Mesenchymal stem cell (in vitro differentiated cells and primary cell): ENCODE data around the gene ZNF263.
A peak's percentile ranks its signal among the peaks of the same experiment; 100 is the strongest.

Experiments used
- DNase-seq: peaks from one replicate; pipeline ENCODE4 v3.0.0-alpha.2; 2013
- H2AFZ ChIP-seq: one replicate; pipeline ENCODE4 v1.6.1; 2013; ENCODE audit warnings: low read depth, mild to moderate bottlenecking, control low read depth, inconsistent platforms, low read length, moderate library complexity
- H2AK5ac ChIP-seq: 2 replicates; pipeline ENCODE4 v1.6.1; 2013; ENCODE audit warnings: low read length, moderate library complexity, mild to moderate bottlenecking, inconsistent platforms; ENCODE audit not compliant: severe bottlenecking
- H2BK120ac ChIP-seq: one replicate; pipeline ENCODE4 v1.6.1; 2013; ENCODE audit warnings: low read depth, mild to moderate bottlenecking, inconsistent platforms, low read length, moderate library complexity
- H2BK12ac ChIP-seq, 2 experiments: one replicate each; pipeline ENCODE4 v1.6.1; 2013; ENCODE audit warnings: inconsistent platforms in 2 of 2, low read length in 2 of 2, mild to moderate bottlenecking in 2 of 2, moderate library complexity in 2 of 2, control low read depth in 1 of 2
- H2BK15ac ChIP-seq: one replicate; pipeline ENCODE4 v1.6.1; 2013; ENCODE audit warnings: mild to moderate bottlenecking, low read depth, inconsistent platforms; ENCODE audit not compliant: poor library complexity, severe bottlenecking
- H2BK5ac ChIP-seq: 2 replicates; pipeline ENCODE4 v1.6.1; 2013; ENCODE audit warnings: low read depth, mild to moderate bottlenecking, low read length, control low read depth, inconsistent platforms; ENCODE audit not compliant: poor library complexity, severe bottlenecking
- H3K14ac ChIP-seq, 2 experiments: one replicate each; pipeline ENCODE4 v1.6.1; 2013; ENCODE audit warnings: inconsistent platforms in 2 of 2, low read length in 2 of 2, control low read depth in 1 of 2, mild to moderate bottlenecking in 1 of 2, moderate library complexity in 1 of 2
- H3K18ac ChIP-seq, 2 experiments: one replicate each; pipeline ENCODE4 v1.6.1; 2013; ENCODE audit warnings: inconsistent platforms in 2 of 2, low read length in 2 of 2, control low read depth in 1 of 2, low read depth in 1 of 2, mild to moderate bottlenecking in 1 of 2
- H3K23ac ChIP-seq, 2 experiments: one replicate each; pipeline ENCODE4 v1.6.1; 2013; ENCODE audit warnings: inconsistent platforms in 2 of 2, low read length in 2 of 2, mild to moderate bottlenecking in 2 of 2, moderate library complexity in 2 of 2, control low read depth in 1 of 2
- H3K27ac ChIP-seq: 2 replicates; pipeline ENCODE4 v1.5.1; 2013; ENCODE audit warnings: mild to moderate bottlenecking, moderate library complexity, low read length, control low read depth, inconsistent platforms; ENCODE audit not compliant: poor library complexity, severe bottlenecking
- H3K27me3 ChIP-seq, 2 experiments: 2 replicates each; pipeline versions ENCODE4 v1.6.1 to v1.7.0; 2013; ENCODE audit warnings: low read length in 2 of 2, mild to moderate bottlenecking in 2 of 2, moderate library complexity in 2 of 2, control low read depth in 1 of 2, inconsistent platforms in 1 of 2; ENCODE audit not compliant: control insufficient read depth in 1 of 2, insufficient read depth in 1 of 2
- H3K36me3 ChIP-seq, 2 experiments: 2 replicates each; pipeline versions ENCODE4 v1.6.1 to v1.7.0; 2013; ENCODE audit warnings: low read length in 2 of 2, control low read depth in 1 of 2, inconsistent platforms in 1 of 2, low read depth in 1 of 2, mild to moderate bottlenecking in 1 of 2; ENCODE audit not compliant: insufficient read depth in 2 of 2, control insufficient read depth in 1 of 2
- H3K4ac ChIP-seq, 2 experiments: one replicate each; pipeline ENCODE4 v1.6.1; 2013; ENCODE audit warnings: inconsistent platforms in 2 of 2, low read length in 2 of 2, mild to moderate bottlenecking in 2 of 2, moderate library complexity in 2 of 2, control low read depth in 1 of 2, low read depth in 1 of 2
- H3K4me1 ChIP-seq: 2 replicates; pipeline ENCODE4 v1.6.1; 2013; ENCODE audit warnings: low read depth, low read length, control low read depth; ENCODE audit not compliant: control insufficient read depth, insufficient read depth
- H3K4me2 ChIP-seq: 2 replicates; pipeline ENCODE4 v1.6.1; 2013; ENCODE audit warnings: low read length, mild to moderate bottlenecking, inconsistent platforms; ENCODE audit not compliant: poor library complexity, severe bottlenecking
- H3K4me3 ChIP-seq, 2 experiments: 2 replicates each; pipeline versions ENCODE4 v1.5.1 to v1.7.0; 2013; ENCODE audit warnings: low read length in 2 of 2, mild to moderate bottlenecking in 2 of 2, control low read depth in 1 of 2, low read depth in 1 of 2; ENCODE audit not compliant: insufficient read depth in 1 of 2
- H3K79me1 ChIP-seq: replicated peaks from 2 replicates; pipeline ENCODE4 v1.6.1; 2013; ENCODE audit warnings: mild to moderate bottlenecking, control low read depth, low read length, inconsistent platforms; ENCODE audit not compliant: poor library complexity, severe bottlenecking
- H3K9ac ChIP-seq: 2 replicates; pipeline ENCODE4 v1.7.0; 2013; ENCODE audit warnings: mild to moderate bottlenecking, low read length, moderate library complexity
- H3K9me3 ChIP-seq: 2 replicates; pipeline ENCODE4 v1.7.0; 2013; ENCODE audit warnings: mild to moderate bottlenecking, low read length; ENCODE audit not compliant: control insufficient read depth
- H4K8ac ChIP-seq: one replicate; pipeline ENCODE4 v1.6.1; 2013; ENCODE audit warnings: inconsistent platforms, mild to moderate bottlenecking, low read length, moderate library complexity
- H4K91ac ChIP-seq: one replicate; pipeline ENCODE4 v1.6.1; 2013; ENCODE audit warnings: mild to moderate bottlenecking, low read length, inconsistent platforms
- WGBS: methylation state at CpG from one replicate; pipeline ENCODE4 v1.1.7; 2013; ENCODE audit warnings: mixed read lengths; 5-methylcytosine and 5-hydroxymethylcytosine counted together

Gene ZNF263

DNA sequence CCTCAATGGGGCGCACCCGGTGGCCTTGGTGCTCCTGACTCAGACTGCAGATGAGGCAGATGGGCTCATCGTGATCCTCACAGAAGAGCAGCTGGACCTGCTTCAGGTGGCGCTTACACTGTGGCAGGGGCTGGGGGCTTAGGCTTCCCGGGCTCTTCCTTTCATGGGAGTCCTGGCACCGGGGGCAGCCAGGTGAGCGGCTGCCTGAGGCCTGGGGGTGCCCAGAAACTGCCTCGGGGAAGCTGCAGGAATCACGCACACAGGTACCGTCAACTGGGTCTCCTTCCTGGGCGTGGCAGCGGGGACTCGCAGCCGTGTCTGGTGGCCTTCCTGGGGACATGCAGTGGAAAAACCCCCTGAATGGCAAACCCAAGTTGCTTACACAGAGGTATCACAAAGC lies 33.8 kb upstream of the ZNF263 start:
- Histone ChIP-seq H2BK12ac (no peak overlapping the region), H3K4me3 (peak overlapping the region in 1 of 2 experiments; percentile 14), H2AFZ (no peak overlapping the region), H3K4me2 (no peak overlapping the region), H2BK120ac (no peak overlapping the region), H2BK5ac (no peak overlapping the region), H3K18ac (no peak overlapping the region), H3K9ac (no peak overlapping the region), H3K36me3 (no peaks in the 10 kb centered on the region), H2AK5ac (no peak overlapping the region), H3K27me3 (peaks cover 15 to 34% of the 10 kb centered on the region in 2 experiments), H3K79me1 (no peaks in the 10 kb centered on the region), H4K91ac (no peak overlapping the region), H3K9me3 (no peaks in the 10 kb centered on the region), H3K14ac (no peak overlapping the region), H3K27ac (no peak overlapping the region), H4K8ac (no peak overlapping the region), H2BK15ac (no peak overlapping the region), H3K4ac (no peak overlapping the region), H3K23ac (peak overlapping the region in 1 of 2 experiments; percentile 32), H3K4me1 (no peaks in the 10 kb centered on the region)
- DNase-seq, result no peak
- WGBS, result 75% methylated on average over 14 of the region's 14 CpGs

DNA sequence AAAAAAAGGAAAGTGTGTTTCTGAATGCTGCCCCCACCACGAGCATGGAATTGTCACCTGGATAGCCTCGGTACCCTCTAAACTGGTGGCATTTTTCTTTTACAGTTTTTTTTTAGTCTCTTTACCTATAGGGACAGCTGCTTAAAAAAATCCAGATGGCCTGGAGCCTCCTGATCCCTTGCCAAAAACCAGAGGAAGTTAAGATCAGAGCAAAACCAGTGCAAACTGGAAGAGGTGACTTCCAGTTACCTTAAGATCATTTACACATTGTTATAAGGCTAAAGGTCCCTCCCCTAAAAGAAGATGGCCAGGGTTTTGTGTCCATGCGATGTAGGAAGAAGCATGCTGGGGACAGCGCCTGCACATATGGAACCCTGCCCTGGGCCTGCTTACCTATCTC lies 30.3 kb upstream of the ZNF263 start:
- no peak overlapping the region for H2BK120ac ChIP-seq
- no peak overlapping the region for H4K91ac ChIP-seq
- no peak overlapping the region for H3K4me3 ChIP-seq
- no peak overlapping the region for H3K4ac ChIP-seq
- no peak overlapping the region for H3K14ac ChIP-seq
- no peak overlapping the region for H2BK15ac ChIP-seq
- no peaks in the 10 kb centered on the region for H3K79me1 ChIP-seq
- H3K9me3 ChIP-seq, result no peaks in the 10 kb centered on the region
- H3K18ac ChIP-seq, result no peak overlapping the region
- no peak overlapping the region for H3K23ac ChIP-seq
- H2AFZ ChIP-seq, result no peak overlapping the region
- H3K4me2 ChIP-seq, result no peak overlapping the region
- H2BK5ac ChIP-seq, result no peak overlapping the region
- H2BK12ac ChIP-seq, result no peak overlapping the region
- no peak overlapping the region for H4K8ac ChIP-seq
- DNase-seq, result no peak
- H3K9ac ChIP-seq, result no peak overlapping the region
- peaks cover 14 to 29% of the 10 kb centered on the region in 2 experiments for H3K27me3 ChIP-seq
- 85% methylated on average over 4 of the region's 4 CpGs for WGBS
- H3K27ac ChIP-seq, result no peak overlapping the region
- no peak overlapping the region for H2AK5ac ChIP-seq
- peaks cover 8% of the 10 kb centered on the region for H3K4me1 ChIP-seq
- no peaks in the 10 kb centered on the region for H3K36me3 ChIP-seq

DNA sequence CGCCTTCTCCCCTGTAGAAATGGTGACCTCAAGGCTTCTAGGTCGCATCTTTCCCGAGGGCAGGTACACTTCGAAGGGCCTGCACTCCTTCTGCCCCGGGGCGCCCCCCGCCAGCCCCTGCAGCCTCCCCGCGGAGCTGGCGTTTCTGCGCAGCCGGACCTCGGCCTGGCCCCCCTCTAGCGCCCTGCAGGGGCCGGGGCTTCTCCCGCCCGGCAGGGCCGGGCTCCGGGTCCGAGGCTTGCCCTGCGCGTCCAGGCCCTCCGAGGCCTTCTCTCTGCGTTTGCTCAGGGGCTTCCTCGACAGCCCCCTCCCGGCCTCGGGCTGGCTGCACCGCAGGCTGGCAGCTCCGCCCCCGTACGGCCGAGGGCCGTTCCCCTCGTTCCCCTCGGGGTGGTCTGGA lies 29.0 kb upstream of the ZNF263 start:
- Histone ChIP-seq H2BK15ac (no peak overlapping the region), H4K91ac (no peak overlapping the region)
- no peak for DNase-seq

DNA sequence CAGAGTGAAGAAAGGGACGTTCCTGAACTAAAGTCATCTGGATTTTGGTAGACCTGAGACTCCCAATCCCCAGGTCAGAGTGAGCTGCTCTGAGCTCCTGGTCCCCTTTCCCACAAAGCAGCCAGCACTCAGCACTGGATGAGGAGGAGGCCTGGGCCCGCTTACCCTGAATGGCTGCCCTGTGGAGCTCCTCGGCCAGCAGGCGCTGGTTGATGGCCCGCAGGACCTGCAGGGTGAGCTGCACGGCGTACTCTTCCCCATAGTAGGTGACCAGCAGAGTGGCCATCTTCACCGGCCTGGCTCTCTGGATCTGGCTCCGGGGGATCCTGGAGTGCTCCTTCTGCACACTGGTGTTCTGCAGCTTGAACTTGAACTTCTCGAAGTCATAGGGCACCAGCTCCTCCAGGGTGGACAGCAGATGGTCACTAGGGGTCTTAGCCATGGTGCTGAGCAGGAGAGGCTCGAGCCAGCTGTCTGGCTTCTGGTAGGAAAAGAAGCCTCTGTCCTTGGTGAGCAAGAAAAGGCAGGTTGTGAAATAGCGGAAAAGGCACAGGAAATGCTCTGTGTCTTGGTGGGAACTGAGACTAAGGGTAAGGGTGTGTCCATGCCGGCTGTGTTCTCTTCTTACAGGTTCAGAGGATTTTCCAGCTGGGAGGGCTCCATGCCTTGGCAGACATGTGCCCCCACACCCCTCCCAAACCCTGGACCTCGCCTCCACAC lies 27.0 kb upstream of the ZNF263 start, which contains the start of gene MEFV:
Gene MEFV, minus strand, starts transcription at position 488 of the 720 bp plus-strand sequence. Its CDS starts 46 bp downstream, at position 442.
- Histone ChIP-seq H2AK5ac (no peak within 1 kb of the TSS), H3K4ac (no peak within 1 kb of the TSS), H2BK15ac (no peak within 1 kb of the TSS), H2BK12ac (no peak within 1 kb of the TSS), H2BK120ac (no peak within 1 kb of the TSS), H3K9me3 (no peaks in the 10 kb centered on the region), H2AFZ (no peak within 1 kb of the TSS), H4K91ac (no peak within 1 kb of the TSS), H3K23ac (peak within 1 kb of the TSS in 1 of 2 experiments; percentile 6), H3K4me2 (no peak within 1 kb of the TSS), H3K27ac (no peak within 1 kb of the TSS), H3K18ac (no peak within 1 kb of the TSS), H3K79me1 (no peaks in the 10 kb centered on the region), H3K27me3 (peaks cover 3 to 27% of the 10 kb centered on the region in 2 experiments), H3K36me3 (no peaks in the 10 kb centered on the region), H3K14ac (no peak within 1 kb of the TSS), H3K4me1 (peaks cover 8% of the 10 kb centered on the region), H4K8ac (no peak within 1 kb of the TSS), H2BK5ac (no peak within 1 kb of the TSS), H3K9ac (no peak within 1 kb of the TSS), H3K4me3 (no peak within 1 kb of the TSS)
- 80% methylated on average over 14 of the region's 14 CpGs for WGBS
- DNase-seq, result peak; percentile 39

More for the DNA sequence above, 29.0 kb upstream of the ZNF263 start:
- Histone ChIP-seq H3K9ac (no peak overlapping the region), H3K14ac (no peak overlapping the region), H3K23ac (no peak overlapping the region), H2AK5ac (no peak overlapping the region), H3K4me1 (peaks cover 8% of the 10 kb centered on the region), H3K4ac (no peak overlapping the region), H2AFZ (no peak overlapping the region), H2BK5ac (no peak overlapping the region), H3K79me1 (no peaks in the 10 kb centered on the region), H3K4me3 (no peak overlapping the region), H3K4me2 (no peak overlapping the region), H3K9me3 (no peaks in the 10 kb centered on the region), H3K27me3 (peaks cover 7 to 32% of the 10 kb centered on the region in 2 experiments), H3K18ac (no peak overlapping the region), H2BK12ac (no peak overlapping the region), H4K8ac (no peak overlapping the region), H3K27ac (no peak overlapping the region), H3K36me3 (no peaks in the 10 kb centered on the region), H2BK120ac (no peak overlapping the region)
- 90% methylated on average over 35 of the region's 35 CpGs for WGBS
